Renal pelvis (tissue), 12 donors: Measurements from ENCODE around the gene TNFRSF9. TPM values are rescaled to one million over a fixed set of nuclear protein-coding genes. Genes with fewer than 3 reads are reported as not detected.
"Not testable (repeated sequence)": the region's sequence is repeated elsewhere in the genome, so short reads cannot be mapped to it uniquely, and the experiment has no call there.

ENCODE experiments used
- DNase-seq: peaks from one replicate; pipeline ENCODE4 v3.0.0-alpha.2; 2013
- long read RNA-seq, 16 experiments: transcript quantifications; one replicate each; lab custom pipeline, GENCODE V29; 2026
- polyA plus RNA-seq, 3 donors: library from polyadenylated mRNA; unstranded; fragments of 120-200 nt; gene quantifications; one replicate each; pipeline ENCODE4 v1.2.1, GENCODE V29; 2013; ENCODE audit not compliant: insufficient read length in 3 of 3

Gene TNFRSF9
- under 1 TPM; 0.07 to 0.12 (median 0.12) TPM for polyA plus RNA-seq
- long read RNA-seq, donor 1, result 0 reads
- long read RNA-seq, donor 2, result 0 reads
- long read RNA-seq, donor 3, result 0 reads
- long read RNA-seq, donor 4, result 0 reads
- long read RNA-seq, donor 5, result 0 reads
- long read RNA-seq, donor 6, result 0 reads
- long read RNA-seq, donor 7, result 0 reads
- long read RNA-seq, donor 8, result 0 reads
- long read RNA-seq, donor 9, result 0 reads
- long read RNA-seq, donor 10, result 0 reads
- long read RNA-seq, donor 11, result 0 reads
- long read RNA-seq, donor 12, result 0 reads
- long read RNA-seq, donor 13, result 0 reads
- long read RNA-seq, donor 14, result 0 reads
- long read RNA-seq, donor 15, result 0 reads
- long read RNA-seq, donor 16, result 0 reads

- DNase-seq, result no peak
Measured at GRCh38 chr1:7940745-7941436, at the start of gene TNFRSF9. Gene TNFRSF9, minus strand, starts transcription at chr1:7940839. Its CDS starts 845 bp downstream, at chr1:7939994.

GRCh38 chr1:7989762-7990428 is 49.3 kb upstream of the TNFRSF9 start:
- no peak for DNase-seq

GRCh38 chr1:7988576-7988975 is 47.9 kb upstream of the TNFRSF9 start:
- DNase-seq, result no peak

- DNase-seq, result no peak
Measured at GRCh38 chr1:7987528-7987927, 46.9 kb upstream of the TNFRSF9 start.

- no peak for DNase-seq
Measured at GRCh38 chr1:7985851-7986612, 45.4 kb upstream of the TNFRSF9 start.

- no peak for DNase-seq
Measured at GRCh38 chr1:7984811-7985210, 44.2 kb upstream of the TNFRSF9 start.

- DNase-seq, result no peak
Measured at GRCh38 chr1:7983086-7983778, 42.6 kb upstream of the TNFRSF9 start.

- no peak for DNase-seq
Measured at GRCh38 chr1:7980984-7981383, 40.3 kb upstream of the TNFRSF9 start.

- DNase-seq, result peak; percentile 69
Measured at GRCh38 chr1:7975212-7975865, 34.7 kb upstream of the TNFRSF9 start.

- DNase-seq, result no peak
Measured at GRCh38 chr1:7973086-7973485, 32.4 kb upstream of the TNFRSF9 start.

- no peak for DNase-seq
Measured at GRCh38 chr1:7972285-7972684, 31.6 kb upstream of the TNFRSF9 start.

- DNase-seq, result no peak
Measured at GRCh38 chr1:7971024-7971423, 30.4 kb upstream of the TNFRSF9 start.

GRCh38 chr1:7970246-7970645 is 29.6 kb upstream of the TNFRSF9 start:
- DNase-seq, result no peak

GRCh38 chr1:7967651-7968050 is 27.0 kb upstream of the TNFRSF9 start:
- DNase-seq, result no peak

GRCh38 chr1:7967196-7967595 is 26.6 kb upstream of the TNFRSF9 start:
- DNase-seq, result no peak

- no peak for DNase-seq
Measured at GRCh38 chr1:7964476-7964875, 23.8 kb upstream of the TNFRSF9 start.

- not testable (repeated sequence) for DNase-seq
Measured at GRCh38 chr1:7963841-7964240, 23.2 kb upstream of the TNFRSF9 start.

- DNase-seq, result not testable (repeated sequence)
Measured at GRCh38 chr1:7963378-7963730, 22.7 kb upstream of the TNFRSF9 start.

GRCh38 chr1:7962636-7963377 is 22.2 kb upstream of the TNFRSF9 start:
- no peak for DNase-seq

GRCh38 chr1:7962014-7962335 is 21.3 kb upstream of the TNFRSF9 start:
- DNase-seq, result no peak
